ENCODE results near the gene CGB8.

The CGB8 gene

GRCh38 chr19:49016067-49016839 is 32.7 kb downstream of the CGB8 start:
- Mint-ChIP-seq H3K27me3 (no peaks in the 10 kb centered on the region), H3K4me3 (peak overlapping the region; percentile 63), H3K4me1 (peaks cover 13% of the 10 kb centered on the region), H3K36me3 (peaks cover 4% of the 10 kb centered on the region), H3K27ac (no peak overlapping the region), H3K9me3 (no peaks in the 10 kb centered on the region)
- DNase-seq (ENCODE audit: low spot score in 2 of 2) (no peak), ATAC-seq (ENCODE audit: low read depth) (no peak)

GRCh38 chr19:49014870-49015255 is 34.0 kb downstream of the CGB8 start:
- Mint-ChIP-seq H3K4me1 (peaks cover 5% of the 10 kb centered on the region), H3K27me3 (no peaks in the 10 kb centered on the region), H3K4me3 (no peak overlapping the region), H3K27ac (no peak overlapping the region), H3K36me3 (peaks cover 13% of the 10 kb centered on the region), H3K9me3 (no peaks in the 10 kb centered on the region)
- DNase-seq (ENCODE audit: low spot score in 2 of 2) (no peak), ATAC-seq (ENCODE audit: low read depth) (no peak)

GRCh38 chr19:49014123-49014869 is 34.6 kb downstream of the CGB8 start:
- H3K4me3 Mint-ChIP-seq, result no peak overlapping the region

GRCh38 chr19:49011194-49011593 is 37.7 kb downstream of the CGB8 start:
- DNase-seq (ENCODE audit: low spot score in 2 of 2) (no peak), ATAC-seq (ENCODE audit: low read depth) (no peak)
- Mint-ChIP-seq H3K27ac (no peak overlapping the region), H3K36me3 (peaks cover 20% of the 10 kb centered on the region), H3K9me3 (no peaks in the 10 kb centered on the region), H3K4me3 (no peak overlapping the region), H3K4me1 (no peaks in the 10 kb centered on the region), H3K27me3 (no peaks in the 10 kb centered on the region)

More at GRCh38 chr19:49014123-49014869, 34.6 kb downstream of the CGB8 start:
- Mint-ChIP-seq H3K27me3 (no peaks in the 10 kb centered on the region), H3K27ac (no peak overlapping the region), H3K4me1 (peaks cover 4% of the 10 kb centered on the region), H3K36me3 (peaks cover 15% of the 10 kb centered on the region), H3K9me3 (no peaks in the 10 kb centered on the region)
- DNase-seq (ENCODE audit: low spot score in 2 of 2) (no peak), ATAC-seq (ENCODE audit: low read depth) (no peak)

GRCh38 chr19:49010453-49010852 is 38.5 kb downstream of the CGB8 start:
- peaks cover 21% of the 10 kb centered on the region for H3K36me3 Mint-ChIP-seq
- no peaks in the 10 kb centered on the region for H3K4me1 Mint-ChIP-seq
- ATAC-seq (ENCODE audit: low read depth) (no peak), DNase-seq (ENCODE audit: low spot score in 2 of 2) (no peak)
- H3K9me3 Mint-ChIP-seq, result no peaks in the 10 kb centered on the region
- no peaks in the 10 kb centered on the region for H3K27me3 Mint-ChIP-seq
- H3K4me3 Mint-ChIP-seq, result no peak overlapping the region
- H3K27ac Mint-ChIP-seq, result no peak overlapping the region

- no peaks in the 10 kb centered on the region for H3K4me1 Mint-ChIP-seq
- H3K27me3 Mint-ChIP-seq, result no peaks in the 10 kb centered on the region
These were observed 39.1 kb downstream of the CGB8 start for GRCh38 chr19:49009828-49010227.

GRCh38 chr19:49006905-49007304 is 42.0 kb downstream of the CGB8 start:
- ATAC-seq (ENCODE audit: low read depth), result no peak
- H3K27me3 Mint-ChIP-seq, result no peaks in the 10 kb centered on the region
- DNase-seq (ENCODE audit: low spot score in 2 of 2), result no peak
- no peaks in the 10 kb centered on the region for H3K9me3 Mint-ChIP-seq
- H3K27ac Mint-ChIP-seq, result no peak overlapping the region
- H3K4me3 Mint-ChIP-seq, result no peak overlapping the region
- no peaks in the 10 kb centered on the region for H3K4me1 Mint-ChIP-seq
- H3K36me3 Mint-ChIP-seq, result peaks cover 25% of the 10 kb centered on the region

More at GRCh38 chr19:49009828-49010227, 39.1 kb downstream of the CGB8 start:
- Mint-ChIP-seq H3K9me3 (no peaks in the 10 kb centered on the region), H3K27ac (no peak overlapping the region), H3K4me3 (no peak overlapping the region), H3K36me3 (peaks cover 25% of the 10 kb centered on the region)
- no peak for DNase-seq (ENCODE audit: low spot score in 2 of 2)
- no peak for ATAC-seq (ENCODE audit: low read depth)

- peaks cover 20% of the 10 kb centered on the region for H3K36me3 Mint-ChIP-seq
- no peak overlapping the region for H3K4me3 Mint-ChIP-seq
- no peaks in the 10 kb centered on the region for H3K9me3 Mint-ChIP-seq
- H3K4me1 Mint-ChIP-seq, result no peaks in the 10 kb centered on the region
- ATAC-seq (ENCODE audit: low read depth), result no peak
- H3K27me3 Mint-ChIP-seq, result no peaks in the 10 kb centered on the region
- no peak overlapping the region for H3K27ac Mint-ChIP-seq
- no peak for DNase-seq (ENCODE audit: low spot score in 2 of 2)
These were observed 43.8 kb downstream of the CGB8 start for GRCh38 chr19:49004964-49005614.

GRCh38 chr19:49004133-49004532 is 44.8 kb downstream of the CGB8 start:
- DNase-seq (ENCODE audit: low spot score in 2 of 2) (no peak), ATAC-seq (ENCODE audit: low read depth) (no peak)
- Mint-ChIP-seq H3K27ac (no peak overlapping the region), H3K36me3 (peaks cover 16% of the 10 kb centered on the region), H3K9me3 (no peaks in the 10 kb centered on the region), H3K4me1 (peaks cover 7% of the 10 kb centered on the region), H3K27me3 (no peaks in the 10 kb centered on the region), H3K4me3 (no peak overlapping the region)

- DNase-seq (ENCODE audit: low spot score in 2 of 2), result peak; percentile 56 to 59
- H3K4me1 Mint-ChIP-seq, result peaks cover 17% of the 10 kb centered on the region
- H3K36me3 Mint-ChIP-seq, result peaks cover 6% of the 10 kb centered on the region
- H3K27ac Mint-ChIP-seq, result no peak overlapping the region
- ATAC-seq (ENCODE audit: low read depth), result peak; percentile 98
- no peaks in the 10 kb centered on the region for H3K27me3 Mint-ChIP-seq
- no peaks in the 10 kb centered on the region for H3K9me3 Mint-ChIP-seq
- H3K4me3 Mint-ChIP-seq, result no peak overlapping the region
These were observed 49.2 kb downstream of the CGB8 start for GRCh38 chr19:48999481-49000325.

GRCh38 chr19:48997972-48998371 is 50.9 kb downstream of the CGB8 start:
- Mint-ChIP-seq H3K36me3 (peaks cover 2% of the 10 kb centered on the region), H3K4me1 (peaks cover 23% of the 10 kb centered on the region), H3K4me3 (no peak overlapping the region), H3K9me3 (no peaks in the 10 kb centered on the region), H3K27ac (no peak overlapping the region), H3K27me3 (no peaks in the 10 kb centered on the region)
- no peak for ATAC-seq (ENCODE audit: low read depth)
- DNase-seq (ENCODE audit: low spot score in 2 of 2), result peak in 1 of 2 donors; percentile 28

All from memory B cell (primary cell).